GM12878 (cell line): ENCODE results near the gene SNX3. TPM values are rescaled to one million over a fixed set of nuclear protein-coding genes. Genes with fewer than 3 reads are reported as not detected.

Experiments used
- ATAC-seq: fragments of 200-7000 bp; cut with Tn5 transposase; 3 replicates; pipeline ENCODE4 v1.9.1; 2020; ENCODE audit warnings: mild to moderate bottlenecking, moderate library complexity
- BruUV-seq: library from RNA; stranded (reverse); fragments of 400-500 nt; replicated peaks from 2 replicates; lab custom pipeline; 2021; lab: Mats Ljungman, UMichigan
- CTCF ChIA-PET: fragments of 300-600 bp; sonication (Branson Sonifier 250); formaldehyde crosslinking; extraction: SDS; loops from one replicate; lab custom pipeline; 2021; ENCODE audit warnings: inconsistent platforms; lab: Yijun Ruan, JAX
- POLR2A ChIA-PET: fragments of 350-600 bp; formaldehyde crosslinking; extraction: SDS; loops from one replicate; lab custom pipeline; 2021; ENCODE audit warnings: inconsistent platforms; lab: Charles Lee
- RAD21 ChIA-PET: fragments of 300-600 bp; sonication (Branson Sonifier 250); formaldehyde crosslinking; loops from one replicate; lab custom pipeline; 2023; ENCODE audit warnings: antibody characterized with exemption; ENCODE audit not compliant: unreplicated experiment; lab: Charles Lee
- SMC1A ChIA-PET: fragments of 300-600 bp; sonication (Branson Sonifier 250); formaldehyde crosslinking; loops from one replicate; lab custom pipeline; 2023; ENCODE audit not compliant: unreplicated experiment, uncharacterized antibody; lab: Charles Lee
- DNase-seq: peaks from one replicate; pipeline ENCODE4 v3.0.0-alpha.2; 2011; ENCODE audit warnings: low read depth, low spot score
- FAIRE-seq: peaks from 3 replicates; lab custom pipeline; 2011; peaks lifted over from hg19 to GRCh38; lab: Jason Lieb, UNC
- H2AFZ ChIP-seq: 2 replicates; pipeline ENCODE4 v1.6.0; 2011; ENCODE audit warnings: low read depth, low read length, control low read depth; ENCODE audit not compliant: control insufficient read depth
- H3K27ac ChIP-seq: 2 replicates; pipeline ENCODE4 v1.5.1; 2011; ENCODE audit warnings: control low read depth; ENCODE audit not compliant: control insufficient read depth, insufficient read depth
- H3K27me3 ChIP-seq, 2 experiments: replicated peaks in 1 of 2; 2 replicates each; pipeline versions ENCODE4 v1.6.0 to v1.6.1; 2011; ENCODE audit warnings: low read length in 1 of 2; ENCODE audit not compliant: control insufficient read depth in 2 of 2, insufficient read depth in 2 of 2
- H3K36me3 ChIP-seq, 2 experiments: 2 replicates each; pipeline ENCODE4 v1.5.1; 2011; ENCODE audit warnings: low read length in 1 of 2; ENCODE audit not compliant: control insufficient read depth in 2 of 2, insufficient read depth in 2 of 2
- H3K4me1 ChIP-seq: 2 replicates; pipeline ENCODE4 v1.6.1; 2011; ENCODE audit warnings: mild to moderate bottlenecking, low read length, moderate library complexity, mixed read lengths; ENCODE audit not compliant: control insufficient read depth, insufficient read depth
- H3K4me2 ChIP-seq: 2 replicates; pipeline ENCODE4 v1.6.0; 2011; ENCODE audit warnings: control low read depth; ENCODE audit not compliant: control insufficient read depth, insufficient read depth
- H3K4me3 ChIP-seq: fragments of 200-600 bp; sonication (generic); 2 replicates; pipeline ENCODE4 v1.5.1; 2016
- H3K79me2 ChIP-seq: 2 replicates; pipeline ENCODE4 v1.6.0; 2011; ENCODE audit warnings: low read length; ENCODE audit not compliant: control insufficient read depth, insufficient read depth
- H3K9ac ChIP-seq: 2 replicates; pipeline ENCODE4 v1.8.0; 2011; ENCODE audit warnings: low read length, control low read depth, mixed read lengths; ENCODE audit not compliant: control insufficient read depth, insufficient read depth
- H3K9me3 ChIP-seq: replicated peaks from 3 replicates; pipeline ENCODE4 v1.5.1; 2011; ENCODE audit warnings: mild to moderate bottlenecking, low read length; ENCODE audit not compliant: control insufficient read depth, insufficient read depth
- H4K20me1 ChIP-seq: 2 replicates; pipeline ENCODE4 v1.6.0; 2011; ENCODE audit not compliant: control insufficient read depth, insufficient read depth
- BHLHE40 ChIP-seq, 2 experiments: fragments of 450-650 bp in 1 of 2; IDR thresholded peaks; 2 replicates each; pipeline ENCODE4 v1.6.1; 2011 to 2017; ENCODE audit warnings: low read depth in 2 of 2, borderline replicate concordance in 1 of 2, improper control_type of control experiment in 1 of 2, low read length in 1 of 2, mild to moderate bottlenecking in 1 of 2
- CHD4 ChIP-seq: fragments of 200-600 bp; sonication (generic); IDR thresholded peaks from 2 replicates; pipeline ENCODE4 v1.6.1; 2016; ENCODE audit warnings: mild to moderate bottlenecking
- FOXK2 ChIP-seq: fragments of 450-650 bp; IDR thresholded peaks from 2 replicates; pipeline ENCODE4 v1.6.1; 2017; ENCODE audit warnings: mild to moderate bottlenecking, moderate library complexity
- HDAC2 ChIP-seq: fragments of 200-600 bp; sonication (generic); IDR thresholded peaks from 2 replicates; pipeline ENCODE4 v1.6.1; 2017
- IRF4 ChIP-seq: IDR thresholded peaks from 2 replicates; pipeline ENCODE4 v1.6.1; 2011; ENCODE audit warnings: low read depth, low read length
- KAT2A ChIP-seq: conservative IDR thresholded peaks from 2 replicates; pipeline ENCODE4 v1.6.1; 2011; ENCODE audit warnings: low read depth, low read length; ENCODE audit not compliant: control insufficient read depth
- NFXL1 ChIP-seq: fragments of 450-650 bp; IDR thresholded peaks from 2 replicates; pipeline ENCODE4 v1.6.1; 2017; ENCODE audit warnings: antibody characterized with exemption, mild to moderate bottlenecking, borderline replicate concordance
- PAX5 ChIP-seq: IDR thresholded peaks from 2 replicates; pipeline ENCODE4 v1.6.1; 2011; ENCODE audit warnings: low read depth, low read length, borderline replicate concordance
- POLR2A ChIP-seq: IDR thresholded peaks from 2 replicates; pipeline ENCODE4 v1.6.1; 2011; ENCODE audit warnings: low read depth, mild to moderate bottlenecking, low read length
- ZNF217 ChIP-seq: fragments of 450-650 bp; IDR thresholded peaks from 2 replicates; pipeline ENCODE4 v1.6.1; 2017; ENCODE audit warnings: antibody characterized with exemption, mild to moderate bottlenecking
- WGBS: methylation state at CpG from one replicate; pipeline ENCODE4 v1.1.6; 2016; ENCODE audit warnings: low lambda C conversion rate; ENCODE audit not compliant: insufficient replicate concordance, insufficient coverage; ENCODE audit errors: missing lambda C conversion rate; 5-methylcytosine and 5-hydroxymethylcytosine counted together
- in situ Hi-C: fragments of 300-500 bp; cut with MboI; formaldehyde crosslinking; loops from 9 replicates; pipeline ENCODE4 v1.14.3; 2018; ENCODE audit warnings: mixed read lengths
- intact Hi-C: fragments of 100-400 bp; cut with micrococcal nuclease; formaldehyde crosslinking; loops from one replicate; pipeline ENCODE4 v1.14.2; 2022; ENCODE audit not compliant: unreplicated experiment
- polyA plus RNA-seq, 11 experiments: library from polyadenylated mRNA; depleted of rRNA in 4 of 11; unstranded in 6 of 11; stranded (reverse) in 5 of 11; fragments of >200 nt; fragmentation: Nextera tagmentation in 4 of 11; fragmentation: Illumina TruSeq in 1 of 11; extraction: Ambion mirVana in 4 of 11; extraction: Trizol in 1 of 11; gene quantifications; 1 replicate in 1 of 11; 2 replicates in 10 of 11; pipeline versions ENCODE4 v1.2.1 to v1.2.3, GENCODE V29; 2011 to 2016; ENCODE audit warnings: inconsistent platforms in 2 of 11, missing spikeins in 2 of 11, low read depth in 1 of 11
- total RNA-seq, 4 experiments: library from RNA; depleted of rRNA in 3 of 4; stranded (reverse); fragments of >200 nt in 3 of 4; fragmentation: Illumina TruSeq in 1 of 4; extraction: Trizol in 1 of 4; gene quantifications; 2 replicates each; pipeline versions ENCODE4 v1.2.1 to v1.2.3, GENCODE V29; 2013 to 2021
- TF ChIP-seq, protein P1 (sequence below): IDR thresholded peaks from 2 replicates; pipeline ENCODE4 v1.6.1; 2012; ENCODE audit warnings: mild to moderate bottlenecking, low read depth, low read length
- TF ChIP-seq, protein P2 (sequence below): fragments of 150-350 bp; IDR thresholded peaks from 2 replicates; pipeline ENCODE4 v1.6.1; 2014; ENCODE audit warnings: mild to moderate bottlenecking, low read depth, low read length
- TF ChIP-seq, protein P3 (sequence below): fragments of 450-650 bp; IDR thresholded peaks from 2 replicates; pipeline ENCODE4 v1.6.1; 2016; ENCODE audit warnings: mild to moderate bottlenecking, moderate library complexity, borderline replicate concordance

SNX3 gene
- total and polyA plus RNA-seq, 10 of the 15 experiments (the other 5 are each of a cell fraction or from before 2014, with no cell fraction given), result 43.7 to 297 (median 95.6) TPM

DNA sequence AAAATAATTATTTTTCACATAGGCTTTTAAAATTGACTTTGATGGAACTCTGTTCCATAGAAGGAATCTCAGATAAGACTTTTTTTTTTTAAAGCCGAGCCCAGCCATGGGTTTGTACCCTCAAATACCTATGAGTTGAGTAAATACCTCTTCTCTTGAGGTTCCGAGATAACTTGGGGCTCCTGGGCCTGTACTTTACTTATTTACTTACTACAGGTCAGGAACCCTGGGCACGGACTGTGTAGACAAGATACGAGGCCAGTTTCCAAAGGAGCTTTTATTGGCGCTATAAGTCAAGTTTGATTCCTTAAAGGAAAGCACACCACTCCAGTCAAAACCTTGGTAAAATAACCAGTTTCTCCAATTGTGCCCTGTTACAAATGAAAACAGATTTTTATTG lies 41.5 kb upstream of the SNX3 start:
- ChIA-PET POLR2A (interaction anchor here (0.6 kb wide), 1 partner anchor 143 kb away, joined by 3 read pairs; no protein-coding TSS in a partner anchor), RAD21 (no interaction called here)
- WGBS, result 98% methylated on average over 5 of the region's 5 CpGs
- TF ChIP-seq PAX5 (no peak), POLR2A (no peak), CHD4 (no peak), HDAC2 (no peak), KAT2A (no peak), IRF4 (no peak), ZNF217 (no peak), NFXL1 (no peak), BHLHE40 (IDR thresholded peaks at IDR 0.05; ENCODE audit: borderline replicate concordance in 1 of 2, low read depth in 2 of 2, low read length in 1 of 2) (no peak), FOXK2 (no peak)
- TF ChIP-seq, protein P1, sequence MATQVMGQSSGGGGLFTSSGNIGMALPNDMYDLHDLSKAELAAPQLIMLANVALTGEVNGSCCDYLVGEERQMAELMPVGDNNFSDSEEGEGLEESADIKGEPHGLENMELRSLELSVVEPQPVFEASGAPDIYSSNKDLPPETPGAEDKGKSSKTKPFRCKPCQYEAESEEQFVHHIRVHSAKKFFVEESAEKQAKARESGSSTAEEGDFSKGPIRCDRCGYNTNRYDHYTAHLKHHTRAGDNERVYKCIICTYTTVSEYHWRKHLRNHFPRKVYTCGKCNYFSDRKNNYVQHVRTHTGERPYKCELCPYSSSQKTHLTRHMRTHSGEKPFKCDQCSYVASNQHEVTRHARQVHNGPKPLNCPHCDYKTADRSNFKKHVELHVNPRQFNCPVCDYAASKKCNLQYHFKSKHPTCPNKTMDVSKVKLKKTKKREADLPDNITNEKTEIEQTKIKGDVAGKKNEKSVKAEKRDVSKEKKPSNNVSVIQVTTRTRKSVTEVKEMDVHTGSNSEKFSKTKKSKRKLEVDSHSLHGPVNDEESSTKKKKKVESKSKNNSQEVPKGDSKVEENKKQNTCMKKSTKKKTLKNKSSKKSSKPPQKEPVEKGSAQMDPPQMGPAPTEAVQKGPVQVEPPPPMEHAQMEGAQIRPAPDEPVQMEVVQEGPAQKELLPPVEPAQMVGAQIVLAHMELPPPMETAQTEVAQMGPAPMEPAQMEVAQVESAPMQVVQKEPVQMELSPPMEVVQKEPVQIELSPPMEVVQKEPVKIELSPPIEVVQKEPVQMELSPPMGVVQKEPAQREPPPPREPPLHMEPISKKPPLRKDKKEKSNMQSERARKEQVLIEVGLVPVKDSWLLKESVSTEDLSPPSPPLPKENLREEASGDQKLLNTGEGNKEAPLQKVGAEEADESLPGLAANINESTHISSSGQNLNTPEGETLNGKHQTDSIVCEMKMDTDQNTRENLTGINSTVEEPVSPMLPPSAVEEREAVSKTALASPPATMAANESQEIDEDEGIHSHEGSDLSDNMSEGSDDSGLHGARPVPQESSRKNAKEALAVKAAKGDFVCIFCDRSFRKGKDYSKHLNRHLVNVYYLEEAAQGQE, result no peak
- TF ChIP-seq, protein P2, sequence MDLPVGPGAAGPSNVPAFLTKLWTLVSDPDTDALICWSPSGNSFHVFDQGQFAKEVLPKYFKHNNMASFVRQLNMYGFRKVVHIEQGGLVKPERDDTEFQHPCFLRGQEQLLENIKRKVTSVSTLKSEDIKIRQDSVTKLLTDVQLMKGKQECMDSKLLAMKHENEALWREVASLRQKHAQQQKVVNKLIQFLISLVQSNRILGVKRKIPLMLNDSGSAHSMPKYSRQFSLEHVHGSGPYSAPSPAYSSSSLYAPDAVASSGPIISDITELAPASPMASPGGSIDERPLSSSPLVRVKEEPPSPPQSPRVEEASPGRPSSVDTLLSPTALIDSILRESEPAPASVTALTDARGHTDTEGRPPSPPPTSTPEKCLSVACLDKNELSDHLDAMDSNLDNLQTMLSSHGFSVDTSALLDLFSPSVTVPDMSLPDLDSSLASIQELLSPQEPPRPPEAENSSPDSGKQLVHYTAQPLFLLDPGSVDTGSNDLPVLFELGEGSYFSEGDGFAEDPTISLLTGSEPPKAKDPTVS, result no peak
- TF ChIP-seq, protein P3, sequence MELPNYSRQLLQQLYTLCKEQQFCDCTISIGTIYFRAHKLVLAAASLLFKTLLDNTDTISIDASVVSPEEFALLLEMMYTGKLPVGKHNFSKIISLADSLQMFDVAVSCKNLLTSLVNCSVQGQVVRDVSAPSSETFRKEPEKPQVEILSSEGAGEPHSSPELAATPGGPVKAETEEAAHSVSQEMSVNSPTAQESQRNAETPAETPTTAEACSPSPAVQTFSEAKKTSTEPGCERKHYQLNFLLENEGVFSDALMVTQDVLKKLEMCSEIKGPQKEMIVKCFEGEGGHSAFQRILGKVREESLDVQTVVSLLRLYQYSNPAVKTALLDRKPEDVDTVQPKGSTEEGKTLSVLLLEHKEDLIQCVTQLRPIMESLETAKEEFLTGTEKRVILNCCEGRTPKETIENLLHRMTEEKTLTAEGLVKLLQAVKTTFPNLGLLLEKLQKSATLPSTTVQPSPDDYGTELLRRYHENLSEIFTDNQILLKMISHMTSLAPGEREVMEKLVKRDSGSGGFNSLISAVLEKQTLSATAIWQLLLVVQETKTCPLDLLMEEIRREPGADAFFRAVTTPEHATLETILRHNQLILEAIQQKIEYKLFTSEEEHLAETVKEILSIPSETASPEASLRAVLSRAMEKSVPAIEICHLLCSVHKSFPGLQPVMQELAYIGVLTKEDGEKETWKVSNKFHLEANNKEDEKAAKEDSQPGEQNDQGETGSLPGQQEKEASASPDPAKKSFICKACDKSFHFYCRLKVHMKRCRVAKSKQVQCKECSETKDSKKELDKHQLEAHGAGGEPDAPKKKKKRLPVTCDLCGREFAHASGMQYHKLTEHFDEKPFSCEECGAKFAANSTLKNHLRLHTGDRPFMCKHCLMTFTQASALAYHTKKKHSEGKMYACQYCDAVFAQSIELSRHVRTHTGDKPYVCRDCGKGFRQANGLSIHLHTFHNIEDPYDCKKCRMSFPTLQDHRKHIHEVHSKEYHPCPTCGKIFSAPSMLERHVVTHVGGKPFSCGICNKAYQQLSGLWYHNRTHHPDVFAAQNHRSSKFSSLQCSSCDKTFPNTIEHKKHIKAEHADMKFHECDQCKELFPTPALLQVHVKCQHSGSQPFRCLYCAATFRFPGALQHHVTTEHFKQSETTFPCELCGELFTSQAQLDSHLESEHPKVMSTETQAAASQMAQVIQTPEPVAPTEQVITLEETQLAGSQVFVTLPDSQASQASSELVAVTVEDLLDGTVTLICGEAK, result no peak

More for the DNA sequence above, 41.5 kb upstream of the SNX3 start:
- Histone ChIP-seq H3K36me3 (no peaks in the 10 kb centered on the region), H3K27me3 (no peaks in the 10 kb centered on the region), H3K4me2 (no peak overlapping the region), H3K4me1 (no peaks in the 10 kb centered on the region; the same call in 1 of the 2 replicates), H3K9ac (no peak overlapping the region), H3K9me3 (no peaks in the 10 kb centered on the region), H2AFZ (no peak overlapping the region), H3K27ac (no peak overlapping the region), H3K79me2 (no peaks in the 10 kb centered on the region), H3K4me3 (no peak overlapping the region), H4K20me1 (no peaks in the 10 kb centered on the region)
- intact Hi-C loops, result no loop called here
- no peak for FAIRE-seq
- BruUV-seq, result no TSS peak
- DNase-seq, result no peak
- no peak for ATAC-seq
- in situ Hi-C loops, result no loop called here
- ChIA-PET CTCF (interaction anchor here (0.9 to 1.1 kb wide), 2 partner anchors 46 to 57 kb away, joined by 3 read pairs; no protein-coding TSS in a partner anchor), SMC1A (interaction anchor here (1.2 kb wide), 1 partner anchor 45 kb away, joined by 4 read pairs; no protein-coding TSS in a partner anchor)
